Suprapubic skin (tissue), 3 donors: ENCODE results near the gene TYMP.

ENCODE experiments used
- POLR2A ChIP-seq, 2 donors: fragments of 450-650 bp; IDR thresholded peaks; one replicate each; pipeline ENCODE4 v1.6.1; 2017; ENCODE audit warnings: antibody characterized with exemption in 2 of 2, mild to moderate bottlenecking in 2 of 2, moderate library complexity in 2 of 2
- TF ChIP-seq, protein P1 (sequence below), 2 donors: fragments of 200-600 bp in 1 of 2; fragments of 450-650 bp in 1 of 2; sonication (generic) in 1 of 2; IDR thresholded peaks; one replicate each; pipeline ENCODE4 v1.5.1; 2016 to 2019; ENCODE audit warnings: antibody characterized with exemption in 2 of 2, mild to moderate bottlenecking in 1 of 2, moderate library complexity in 1 of 2

DNA sequence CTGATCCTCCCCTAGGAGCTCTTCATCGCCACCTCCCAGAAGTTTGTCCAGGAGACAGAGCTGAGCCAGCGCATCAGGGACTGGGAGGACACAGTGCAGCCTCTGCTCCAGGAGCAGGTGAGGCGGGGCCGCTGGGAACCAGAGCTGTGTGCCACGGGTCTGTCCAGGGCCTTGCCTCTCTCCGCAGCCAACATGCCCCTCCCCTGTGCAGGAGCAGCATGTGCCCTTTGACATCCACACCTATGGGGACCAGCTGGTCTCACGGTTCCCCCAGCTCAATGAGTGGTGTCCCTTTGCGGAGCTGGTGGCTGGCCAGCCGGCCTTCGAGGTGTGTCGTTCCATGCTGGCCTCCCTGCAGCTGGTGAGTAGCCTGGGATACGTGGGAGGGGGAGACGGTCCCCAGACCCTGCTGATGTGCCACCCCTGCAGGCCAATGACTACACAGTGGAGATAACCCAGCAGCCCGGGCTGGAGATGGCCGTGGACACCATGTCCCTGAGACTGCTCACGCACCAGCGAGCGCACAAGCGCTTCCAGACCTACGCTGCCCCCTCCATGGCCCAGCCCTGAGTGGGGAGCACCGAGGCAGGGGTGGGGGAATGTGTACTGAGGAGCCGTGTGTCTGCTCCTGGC is 6.9 kb downstream of the TYMP start:
- TF ChIP-seq, protein P1, sequence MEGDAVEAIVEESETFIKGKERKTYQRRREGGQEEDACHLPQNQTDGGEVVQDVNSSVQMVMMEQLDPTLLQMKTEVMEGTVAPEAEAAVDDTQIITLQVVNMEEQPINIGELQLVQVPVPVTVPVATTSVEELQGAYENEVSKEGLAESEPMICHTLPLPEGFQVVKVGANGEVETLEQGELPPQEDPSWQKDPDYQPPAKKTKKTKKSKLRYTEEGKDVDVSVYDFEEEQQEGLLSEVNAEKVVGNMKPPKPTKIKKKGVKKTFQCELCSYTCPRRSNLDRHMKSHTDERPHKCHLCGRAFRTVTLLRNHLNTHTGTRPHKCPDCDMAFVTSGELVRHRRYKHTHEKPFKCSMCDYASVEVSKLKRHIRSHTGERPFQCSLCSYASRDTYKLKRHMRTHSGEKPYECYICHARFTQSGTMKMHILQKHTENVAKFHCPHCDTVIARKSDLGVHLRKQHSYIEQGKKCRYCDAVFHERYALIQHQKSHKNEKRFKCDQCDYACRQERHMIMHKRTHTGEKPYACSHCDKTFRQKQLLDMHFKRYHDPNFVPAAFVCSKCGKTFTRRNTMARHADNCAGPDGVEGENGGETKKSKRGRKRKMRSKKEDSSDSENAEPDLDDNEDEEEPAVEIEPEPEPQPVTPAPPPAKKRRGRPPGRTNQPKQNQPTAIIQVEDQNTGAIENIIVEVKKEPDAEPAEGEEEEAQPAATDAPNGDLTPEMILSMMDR (IDR thresholded peaks at IDR 0.05) = no peak
- TF ChIP-seq POLR2A (IDR thresholded peaks at IDR 0.05) = no peak
